HL-60 (cell line): Measurements from ENCODE around the gene TTLL11.

Experiments
- DNase-seq, 2 experiments: peaks; one replicate each; pipeline ENCODE4 v3.0.0-alpha.2; 2010 to 2020; ENCODE audit warnings: low read depth in 1 of 2, low spot score in 1 of 2
- H3K27ac ChIP-seq: fragments of 250-450 bp; sonication (Bioruptor Pico); replicated peaks from 2 replicates; pipeline ENCODE4 v1.5.1; 2020; ENCODE audit warnings: mild to moderate bottlenecking, moderate library complexity
- H3K27me3 ChIP-seq: fragments of 250-450 bp; sonication (Bioruptor Pico); 2 replicates; pipeline ENCODE4 v1.5.1; 2021; ENCODE audit warnings: mild to moderate bottlenecking, moderate library complexity; ENCODE audit not compliant: insufficient read depth, poor library complexity, severe bottlenecking
- H3K4me3 ChIP-seq: replicated peaks from 2 replicates; pipeline ENCODE4 v1.5.1; 2011; ENCODE audit warnings: mild to moderate bottlenecking, control low read depth, low read length; ENCODE audit not compliant: insufficient read depth
- GABPA ChIP-seq: IDR thresholded peaks from 2 replicates; pipeline ENCODE4 v1.6.1; 2012; ENCODE audit warnings: low read depth
- POLR2AphosphoS5 ChIP-seq: IDR thresholded peaks from 2 replicates; pipeline ENCODE4 v1.6.1; 2012; ENCODE audit warnings: low read depth
- SPI1 ChIP-seq: IDR thresholded peaks from 2 replicates; pipeline ENCODE4 v1.6.1; 2012; ENCODE audit warnings: low read depth, mild to moderate bottlenecking, borderline replicate concordance
- TF ChIP-seq, protein P1 (sequence below): IDR thresholded peaks from one replicate; pipeline ENCODE4 v1.5.1; 2011; ENCODE audit warnings: low read length, control low read depth, inconsistent platforms; ENCODE audit not compliant: insufficient read depth
- TF ChIP-seq, protein P2 (sequence below): IDR thresholded peaks from 2 replicates; pipeline ENCODE4 v1.6.1; 2012; ENCODE audit warnings: low read depth; ENCODE audit not compliant: insufficient replicate concordance

Gene TTLL11

DNA sequence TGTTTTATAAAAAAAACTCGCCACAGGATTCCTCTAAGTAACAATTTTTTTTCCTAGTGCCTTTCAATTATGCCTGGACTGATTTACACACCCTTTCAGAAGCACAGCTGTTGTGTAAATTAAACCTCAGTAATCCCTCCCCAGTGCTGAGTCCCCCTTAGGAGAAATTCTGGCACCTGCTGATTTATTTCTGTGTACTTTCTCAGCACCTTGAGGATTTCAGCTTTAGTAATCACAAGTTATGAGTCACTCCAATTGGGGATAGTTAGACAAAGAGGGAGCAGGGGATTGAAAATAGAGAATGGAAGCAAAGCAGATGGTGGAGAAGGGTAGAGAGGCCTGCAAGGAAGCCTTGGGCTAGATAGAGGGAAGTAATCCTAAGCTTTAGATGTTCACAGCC lies 171.7 kb downstream of the TTLL11 start:
- H3K27me3 ChIP-seq: no peaks in the 10 kb centered on the region
- H3K27ac ChIP-seq: no peak overlapping the region
- TF ChIP-seq SPI1 (no peak), GABPA (no peak), POLR2AphosphoS5 (no peak)
- TF ChIP-seq, protein P1, sequence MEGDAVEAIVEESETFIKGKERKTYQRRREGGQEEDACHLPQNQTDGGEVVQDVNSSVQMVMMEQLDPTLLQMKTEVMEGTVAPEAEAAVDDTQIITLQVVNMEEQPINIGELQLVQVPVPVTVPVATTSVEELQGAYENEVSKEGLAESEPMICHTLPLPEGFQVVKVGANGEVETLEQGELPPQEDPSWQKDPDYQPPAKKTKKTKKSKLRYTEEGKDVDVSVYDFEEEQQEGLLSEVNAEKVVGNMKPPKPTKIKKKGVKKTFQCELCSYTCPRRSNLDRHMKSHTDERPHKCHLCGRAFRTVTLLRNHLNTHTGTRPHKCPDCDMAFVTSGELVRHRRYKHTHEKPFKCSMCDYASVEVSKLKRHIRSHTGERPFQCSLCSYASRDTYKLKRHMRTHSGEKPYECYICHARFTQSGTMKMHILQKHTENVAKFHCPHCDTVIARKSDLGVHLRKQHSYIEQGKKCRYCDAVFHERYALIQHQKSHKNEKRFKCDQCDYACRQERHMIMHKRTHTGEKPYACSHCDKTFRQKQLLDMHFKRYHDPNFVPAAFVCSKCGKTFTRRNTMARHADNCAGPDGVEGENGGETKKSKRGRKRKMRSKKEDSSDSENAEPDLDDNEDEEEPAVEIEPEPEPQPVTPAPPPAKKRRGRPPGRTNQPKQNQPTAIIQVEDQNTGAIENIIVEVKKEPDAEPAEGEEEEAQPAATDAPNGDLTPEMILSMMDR: no peak
- TF ChIP-seq, protein P2, sequence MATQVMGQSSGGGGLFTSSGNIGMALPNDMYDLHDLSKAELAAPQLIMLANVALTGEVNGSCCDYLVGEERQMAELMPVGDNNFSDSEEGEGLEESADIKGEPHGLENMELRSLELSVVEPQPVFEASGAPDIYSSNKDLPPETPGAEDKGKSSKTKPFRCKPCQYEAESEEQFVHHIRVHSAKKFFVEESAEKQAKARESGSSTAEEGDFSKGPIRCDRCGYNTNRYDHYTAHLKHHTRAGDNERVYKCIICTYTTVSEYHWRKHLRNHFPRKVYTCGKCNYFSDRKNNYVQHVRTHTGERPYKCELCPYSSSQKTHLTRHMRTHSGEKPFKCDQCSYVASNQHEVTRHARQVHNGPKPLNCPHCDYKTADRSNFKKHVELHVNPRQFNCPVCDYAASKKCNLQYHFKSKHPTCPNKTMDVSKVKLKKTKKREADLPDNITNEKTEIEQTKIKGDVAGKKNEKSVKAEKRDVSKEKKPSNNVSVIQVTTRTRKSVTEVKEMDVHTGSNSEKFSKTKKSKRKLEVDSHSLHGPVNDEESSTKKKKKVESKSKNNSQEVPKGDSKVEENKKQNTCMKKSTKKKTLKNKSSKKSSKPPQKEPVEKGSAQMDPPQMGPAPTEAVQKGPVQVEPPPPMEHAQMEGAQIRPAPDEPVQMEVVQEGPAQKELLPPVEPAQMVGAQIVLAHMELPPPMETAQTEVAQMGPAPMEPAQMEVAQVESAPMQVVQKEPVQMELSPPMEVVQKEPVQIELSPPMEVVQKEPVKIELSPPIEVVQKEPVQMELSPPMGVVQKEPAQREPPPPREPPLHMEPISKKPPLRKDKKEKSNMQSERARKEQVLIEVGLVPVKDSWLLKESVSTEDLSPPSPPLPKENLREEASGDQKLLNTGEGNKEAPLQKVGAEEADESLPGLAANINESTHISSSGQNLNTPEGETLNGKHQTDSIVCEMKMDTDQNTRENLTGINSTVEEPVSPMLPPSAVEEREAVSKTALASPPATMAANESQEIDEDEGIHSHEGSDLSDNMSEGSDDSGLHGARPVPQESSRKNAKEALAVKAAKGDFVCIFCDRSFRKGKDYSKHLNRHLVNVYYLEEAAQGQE: no peak
- no peak overlapping the region for H3K4me3 ChIP-seq
- DNase-seq: no peak

DNA sequence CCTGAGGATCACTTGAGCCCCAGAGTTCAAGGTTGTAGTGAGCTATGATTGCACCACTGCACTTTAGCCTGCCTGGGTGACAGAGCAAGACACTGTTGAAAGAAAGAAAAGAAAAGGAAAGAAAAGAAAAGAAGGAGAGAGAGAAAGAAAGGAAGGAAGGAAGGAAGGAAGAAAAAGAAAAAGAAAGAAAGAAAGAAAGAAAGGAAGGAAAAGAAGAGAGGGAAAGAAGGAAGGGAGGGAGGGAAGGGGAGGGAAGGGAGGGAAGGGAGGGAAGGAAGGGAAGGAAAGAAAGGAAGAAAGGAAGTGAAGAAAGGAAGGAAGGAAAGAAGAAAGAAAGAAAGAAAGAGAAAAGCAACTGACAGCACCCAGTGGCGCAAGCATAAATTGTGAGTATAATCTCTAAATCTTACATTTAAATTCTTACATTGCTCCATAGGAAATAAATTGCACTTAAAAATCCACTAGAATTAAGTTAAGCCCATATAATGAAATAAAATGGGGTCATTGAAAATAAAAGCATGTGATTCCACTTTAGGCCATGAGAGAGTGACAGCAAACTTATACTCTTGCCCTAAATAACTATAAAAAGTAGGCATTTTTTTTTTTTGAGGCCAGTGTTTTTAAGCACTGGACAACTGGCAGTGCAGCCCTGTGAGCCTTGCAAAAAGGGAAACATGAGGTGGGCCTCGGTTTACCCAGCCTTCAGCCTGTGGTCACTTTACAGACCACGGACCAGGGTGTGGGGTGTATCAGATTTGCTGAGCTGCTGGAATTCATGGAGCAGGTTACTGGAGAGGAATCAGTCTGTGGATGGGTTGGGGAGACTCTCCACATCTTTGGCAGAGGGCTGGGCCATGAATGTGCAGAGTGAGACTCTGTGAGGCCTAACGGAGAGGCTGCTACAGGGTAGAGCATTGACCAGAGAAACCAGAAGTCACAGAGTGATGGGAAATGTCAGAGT lies 175.5 kb downstream of the TTLL11 start:
- no peak overlapping the region for H3K4me3 ChIP-seq
- H3K27me3 ChIP-seq: no peaks in the 10 kb centered on the region
- no peak for DNase-seq
- TF ChIP-seq, protein P1: no peak
- no peak for TF ChIP-seq GABPA
- TF ChIP-seq, protein P2: no peak
- TF ChIP-seq POLR2AphosphoS5: no peak
- TF ChIP-seq SPI1: no peak
- no peak overlapping the region for H3K27ac ChIP-seq

DNA sequence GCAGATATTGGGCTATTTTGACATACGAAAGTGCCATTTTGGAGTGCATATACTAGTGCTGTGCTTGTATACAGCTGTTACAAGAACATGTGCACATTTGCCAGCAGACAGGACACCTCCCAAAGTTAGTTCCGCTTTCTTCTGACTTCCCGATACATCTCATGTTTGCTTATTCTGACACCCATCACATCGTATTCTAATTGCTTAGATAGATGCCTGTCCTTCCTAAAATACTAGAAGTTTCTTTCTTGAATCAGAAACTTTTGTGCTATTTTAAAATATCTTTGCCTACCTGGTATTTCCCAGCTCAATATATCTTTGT lies 177.8 kb downstream of the TTLL11 start:
- Histone ChIP-seq H3K27ac (no peak overlapping the region), H3K27me3 (no peaks in the 10 kb centered on the region), H3K4me3 (no peak overlapping the region)
- peak; percentile 21 to 72 for DNase-seq
- TF ChIP-seq, protein P1: no peak
- TF ChIP-seq POLR2AphosphoS5 (no peak), SPI1 (peak; percentile 35; the same call in 1 of the 2 replicates)
- TF ChIP-seq, protein P2: no peak
